GM23248 (cell line): ENCODE measurements around the gene RABGAP1L.

Source experiments
- EZH2 ChIP-seq: fragments of 200-600 bp; sonication (generic); IDR thresholded peaks from 2 replicates; pipeline ENCODE4 v1.6.1; 2018; ENCODE audit warnings: antibody characterized with exemption, mild to moderate bottlenecking; ENCODE audit not compliant: insufficient read depth, poor library complexity, severe bottlenecking
- EZH2phosphoT487 ChIP-seq: fragments of 200-600 bp; sonication (generic); IDR thresholded peaks from 2 replicates; pipeline ENCODE4 v1.6.1; 2018; ENCODE audit warnings: antibody characterized with exemption, moderate library complexity, mild to moderate bottlenecking, low read depth; ENCODE audit not compliant: insufficient read depth

- TF ChIP-seq EZH2phosphoT487, result no peak
- no peak for TF ChIP-seq EZH2
Measured at GRCh38 chr1:174984952-174985351, 825.6 kb downstream of the RABGAP1L start.
